ENCODE data around the gene NDUFAF2. TPM values are rescaled to one million over a fixed set of nuclear protein-coding genes. Genes with fewer than 3 reads are reported as not detected.

The NDUFAF2 gene
- total RNA-seq, 1 experiment from 2014 or later, result 120 TPM

GRCh38 chr5:61160497-61160896 is 215.5 kb downstream of the NDUFAF2 start:
- POLR2A ChIA-PET, result interaction anchor here (0.7 to 1.7 kb wide), 3 partner anchors 15 to 280 kb away, joined by 3 to 4 read pairs (median 3); no protein-coding TSS in a partner anchor
- CTCF ChIA-PET, result no interaction called here
- H3K27me3 Mint-ChIP-seq (ENCODE audit: insufficient read depth, unreplicated experiment), result no peaks in the 10 kb centered on the region
- intact Hi-C loops (cut with micrococcal nuclease), result loop anchor here (5.0 kb wide), 2 partner anchors 198 to 247 kb away; no protein-coding TSS in a partner anchor
- H3K27ac Mint-ChIP-seq (ENCODE audit: low read depth, unreplicated experiment), result no peak overlapping the region
- H3K36me3 Mint-ChIP-seq (ENCODE audit: insufficient read depth, unreplicated experiment), result peaks cover 43% of the 10 kb centered on the region
- no TSS peak for BruUV-seq (replicated peaks)
- TF ChIP-seq, protein P1, sequence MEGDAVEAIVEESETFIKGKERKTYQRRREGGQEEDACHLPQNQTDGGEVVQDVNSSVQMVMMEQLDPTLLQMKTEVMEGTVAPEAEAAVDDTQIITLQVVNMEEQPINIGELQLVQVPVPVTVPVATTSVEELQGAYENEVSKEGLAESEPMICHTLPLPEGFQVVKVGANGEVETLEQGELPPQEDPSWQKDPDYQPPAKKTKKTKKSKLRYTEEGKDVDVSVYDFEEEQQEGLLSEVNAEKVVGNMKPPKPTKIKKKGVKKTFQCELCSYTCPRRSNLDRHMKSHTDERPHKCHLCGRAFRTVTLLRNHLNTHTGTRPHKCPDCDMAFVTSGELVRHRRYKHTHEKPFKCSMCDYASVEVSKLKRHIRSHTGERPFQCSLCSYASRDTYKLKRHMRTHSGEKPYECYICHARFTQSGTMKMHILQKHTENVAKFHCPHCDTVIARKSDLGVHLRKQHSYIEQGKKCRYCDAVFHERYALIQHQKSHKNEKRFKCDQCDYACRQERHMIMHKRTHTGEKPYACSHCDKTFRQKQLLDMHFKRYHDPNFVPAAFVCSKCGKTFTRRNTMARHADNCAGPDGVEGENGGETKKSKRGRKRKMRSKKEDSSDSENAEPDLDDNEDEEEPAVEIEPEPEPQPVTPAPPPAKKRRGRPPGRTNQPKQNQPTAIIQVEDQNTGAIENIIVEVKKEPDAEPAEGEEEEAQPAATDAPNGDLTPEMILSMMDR (IDR thresholded peaks at IDR 0.05; ENCODE audit: unreplicated experiment), result no peak
- H3K4me3 Mint-ChIP-seq (ENCODE audit: unreplicated experiment), result peak overlapping the region; percentile 93
- peaks cover 8% of the 10 kb centered on the region for H3K4me1 Mint-ChIP-seq (ENCODE audit: insufficient read depth, unreplicated experiment)
- no peak for DNase-seq (ENCODE audit: unreplicated experiment)
- no peaks in the 10 kb centered on the region for H3K9me3 Mint-ChIP-seq (ENCODE audit: unreplicated experiment)

GRCh38 chr5:61162010-61162831 is 217.2 kb downstream of the NDUFAF2 start, which contains the start of gene SMIM15:
TSS of gene SMIM15 (minus strand) at chr5:61162468. CDS start at chr5:61160171, 2,297 bp downstream.
- peaks cover 40% of the 10 kb centered on the region for H3K36me3 Mint-ChIP-seq (ENCODE audit: insufficient read depth, unreplicated experiment)
- POLR2A ChIA-PET, result interaction anchor here (0.7 to 4.6 kb wide), 15 partner anchors 9 to 279 kb away, joined by 3 to 62 read pairs (median 4); partner anchors contain the start of gene ZSWIM6
- peak; percentile 90 for DNase-seq (ENCODE audit: unreplicated experiment)
- peaks cover 8% of the 10 kb centered on the region for H3K4me1 Mint-ChIP-seq (ENCODE audit: insufficient read depth, unreplicated experiment)
- TF ChIP-seq, protein P1 (IDR thresholded peaks at IDR 0.05; ENCODE audit: unreplicated experiment), result no peak
- no peaks in the 10 kb centered on the region for H3K9me3 Mint-ChIP-seq (ENCODE audit: unreplicated experiment)
- TSS peak; percentile 28 for BruUV-seq (replicated peaks)
- no peaks in the 10 kb centered on the region for H3K27me3 Mint-ChIP-seq (ENCODE audit: insufficient read depth, unreplicated experiment)
- peak within 1 kb of the TSS; percentile 97 for H3K27ac Mint-ChIP-seq (ENCODE audit: low read depth, unreplicated experiment)
- CTCF ChIA-PET, result interaction anchor here (1.2 kb wide), 1 partner anchor 209 kb away, joined by 3 read pairs; no protein-coding TSS in a partner anchor
- peak within 1 kb of the TSS; percentile 93 for H3K4me3 Mint-ChIP-seq (ENCODE audit: unreplicated experiment)
- intact Hi-C loops (cut with micrococcal nuclease), result loop anchor here (1.0 to 5.0 kb wide), 5 partner anchors 109 to 245 kb away; no protein-coding TSS in a partner anchor

DNA sequence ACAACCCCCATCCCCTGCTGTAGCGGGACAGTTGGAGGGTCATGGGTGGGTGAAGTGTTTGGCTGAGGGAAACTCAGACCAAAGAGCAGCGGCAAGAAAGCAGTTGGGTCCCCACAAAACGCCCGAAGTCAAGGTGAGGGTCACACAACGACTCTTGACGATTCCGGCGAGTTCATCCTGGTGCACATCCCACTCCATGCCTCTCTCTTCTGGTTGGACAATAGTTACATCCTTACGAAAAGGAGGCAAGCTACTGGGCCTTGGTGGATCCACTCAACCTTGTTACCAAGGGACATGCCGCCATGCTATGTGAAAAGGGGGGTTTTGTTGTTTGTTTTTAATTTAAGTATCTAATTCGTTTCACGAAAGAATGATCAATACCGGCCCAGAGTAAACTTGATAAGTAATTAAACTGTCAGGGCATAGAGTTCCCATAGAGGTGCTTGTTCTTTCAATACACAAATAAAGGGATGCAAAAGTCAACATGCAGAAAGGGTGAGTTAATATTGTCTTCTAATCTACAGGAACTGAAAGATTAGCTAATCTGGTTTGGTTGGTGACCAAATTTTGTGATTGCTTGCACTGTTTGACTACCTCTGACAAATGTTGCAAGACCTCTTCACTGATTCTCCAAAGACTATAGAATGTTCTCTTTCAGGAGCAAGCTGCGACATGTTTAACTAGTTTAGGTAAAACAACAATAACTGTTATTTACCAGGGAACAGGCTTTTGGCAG is 218.0 kb downstream of the NDUFAF2 start:
- POLR2A ChIA-PET, result interaction anchor here (0.7 to 4.6 kb wide), 14 partner anchors 9 to 247 kb away, joined by 3 to 62 read pairs (median 4); partner anchors contain the start of gene ZSWIM6
- CTCF ChIA-PET, result interaction anchor here (0.7 to 1.2 kb wide), 3 partner anchors 158 to 209 kb away, joined by 3 to 6 read pairs (median 4); no protein-coding TSS in a partner anchor
- H3K36me3 Mint-ChIP-seq (ENCODE audit: insufficient read depth, unreplicated experiment), result peaks cover 40% of the 10 kb centered on the region
- H3K27ac Mint-ChIP-seq (ENCODE audit: low read depth, unreplicated experiment), result peak overlapping the region; percentile 97
- peak; percentile 48 for DNase-seq (ENCODE audit: unreplicated experiment)
- TF ChIP-seq, protein P1 (IDR thresholded peaks at IDR 0.05; ENCODE audit: unreplicated experiment), result no peak
- peaks cover 8% of the 10 kb centered on the region for H3K4me1 Mint-ChIP-seq (ENCODE audit: insufficient read depth, unreplicated experiment)
- H3K9me3 Mint-ChIP-seq (ENCODE audit: unreplicated experiment), result no peaks in the 10 kb centered on the region
- no peaks in the 10 kb centered on the region for H3K27me3 Mint-ChIP-seq (ENCODE audit: insufficient read depth, unreplicated experiment)
- BruUV-seq (replicated peaks), result TSS peak; percentile 71
- intact Hi-C loops (cut with micrococcal nuclease), result loop anchor here (1.0 to 5.0 kb wide), 5 partner anchors 110 to 244 kb away; no protein-coding TSS in a partner anchor
- peak overlapping the region; percentile 93 for H3K4me3 Mint-ChIP-seq (ENCODE audit: unreplicated experiment)
